NT2/D1 (cell line): ENCODE results near the gene PPP5C.

Experiments
- YY1 ChIP-seq: IDR thresholded peaks from 2 replicates; pipeline ENCODE4 v1.6.1; 2011; ENCODE audit not compliant: insufficient read length, insufficient read depth
- ZNF274 ChIP-seq: IDR thresholded peaks from 2 replicates; pipeline ENCODE4 v1.6.1; 2011; ENCODE audit warnings: mild to moderate bottlenecking, low read depth, low read length

DNA sequence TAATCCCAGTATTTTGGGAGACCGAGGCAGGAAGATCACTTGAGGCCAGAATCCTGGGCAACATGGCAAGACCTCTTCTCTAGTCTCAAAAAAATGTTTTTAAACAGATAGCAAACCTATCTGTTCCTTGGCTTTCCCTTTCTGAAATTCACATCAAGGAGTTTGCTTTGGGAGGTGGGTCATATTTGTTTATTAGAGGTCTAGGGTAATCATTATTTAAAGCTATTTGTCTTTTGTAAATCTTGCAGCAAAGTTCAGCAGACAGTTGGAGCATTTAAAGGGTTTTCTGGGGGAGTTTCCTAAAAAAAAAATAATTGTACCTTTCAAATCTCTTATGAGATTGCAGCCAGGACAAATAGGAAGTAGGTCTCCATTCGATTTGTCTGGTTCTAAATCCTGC, 17.5 kb downstream of the PPP5C start:
- TF ChIP-seq YY1 (no peak), ZNF274 (no peak)
